HG03558 (cell line): Measurements from ENCODE around the gene TBC1D12.
"Not testable (repeated sequence)": the region's sequence is repeated elsewhere in the genome, so short reads cannot be mapped to it uniquely, and the experiment has no call there.

Experiments used
- ATAC-seq: cut with Tn5 transposase; IDR thresholded peaks from one replicate; pipeline ENCODE4 v1.9.1; 2021; ENCODE audit warnings: moderate number of reproducible peaks; ENCODE audit not compliant: unreplicated experiment; ENCODE audit errors: extremely low read depth

Gene TBC1D12

DNA sequence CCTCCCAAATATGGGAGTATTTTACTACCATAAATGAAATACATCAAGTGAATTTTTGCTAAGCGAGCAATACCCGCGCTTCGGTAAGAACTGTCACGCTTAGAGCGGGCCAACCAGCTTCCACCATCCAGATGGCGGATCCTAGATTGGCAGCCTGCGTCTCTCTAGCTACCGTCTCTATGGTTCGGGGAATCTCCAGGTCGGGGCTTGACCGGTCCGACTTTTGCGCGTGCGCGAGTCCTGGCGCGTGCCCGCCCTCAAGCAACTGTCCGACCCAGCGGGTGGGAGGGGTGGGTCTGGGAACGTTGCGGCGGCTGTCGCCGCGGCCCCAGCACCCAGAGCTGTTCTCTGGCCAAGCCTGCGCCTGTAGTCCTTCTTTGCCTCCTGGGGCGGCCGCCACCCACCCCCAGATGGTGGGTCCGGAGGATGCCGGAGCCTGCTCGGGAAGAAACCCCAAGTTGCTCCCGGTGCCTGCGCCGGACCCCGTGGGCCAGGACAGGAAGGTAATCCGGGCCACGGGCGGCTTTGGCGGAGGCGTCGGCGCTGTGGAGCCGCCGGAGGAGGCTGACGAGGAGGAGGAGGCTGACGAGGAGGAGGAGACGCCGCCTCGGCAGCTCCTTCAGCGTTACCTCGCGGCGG lies at the start of gene TBC1D12:
TSS of gene TBC1D12 (plus strand) at position 338 of the 639 bp plus-strand sequence. CDS start at position 411, 73 bp downstream.
- ATAC-seq, result peak; percentile 53

DNA sequence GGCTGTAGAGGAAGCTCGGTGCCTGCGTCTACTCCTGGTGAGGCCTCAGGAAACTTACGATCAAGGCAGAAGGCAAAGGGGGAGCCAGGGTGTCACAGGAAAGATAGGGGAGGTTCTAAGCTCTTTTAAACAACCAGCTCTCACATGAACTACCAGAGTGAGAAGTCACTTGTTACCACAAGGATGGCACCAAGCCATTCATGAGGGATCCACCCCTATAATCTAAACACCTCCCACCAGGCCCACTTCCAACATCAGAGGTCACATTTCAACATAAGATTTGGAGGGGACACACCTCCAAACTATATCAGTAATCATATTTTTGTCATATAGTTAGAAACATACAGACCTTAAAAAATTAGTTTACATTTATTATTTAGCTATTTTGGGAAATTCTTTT lies 49.0 kb upstream of the TBC1D12 start:
- no peak for ATAC-seq

DNA sequence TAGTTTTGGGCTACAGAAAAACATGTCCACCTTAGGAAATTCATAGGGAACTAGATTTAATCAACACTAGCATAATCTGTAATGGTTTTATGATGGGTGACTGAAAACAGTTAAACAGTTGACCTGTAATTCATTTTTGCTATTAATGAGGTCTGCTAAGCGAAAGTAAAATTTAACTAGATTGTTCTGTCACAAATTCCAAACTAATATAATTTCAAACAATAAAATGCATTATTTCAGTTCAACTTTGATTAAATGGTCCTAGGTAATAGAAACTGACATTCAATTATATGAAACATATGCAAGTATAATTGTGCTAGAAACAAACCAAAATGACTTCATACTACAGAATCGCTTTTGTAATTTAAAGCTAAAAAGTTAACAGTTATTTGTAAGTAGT lies 46.5 kb upstream of the TBC1D12 start:
- no peak for ATAC-seq

GRCh38 chr10:94357193-94357592 lies 45.1 kb upstream of the TBC1D12 start:
- ATAC-seq, result no peak

GRCh38 chr10:94358480-94358879 lies 43.9 kb upstream of the TBC1D12 start:
- ATAC-seq, result no peak

DNA sequence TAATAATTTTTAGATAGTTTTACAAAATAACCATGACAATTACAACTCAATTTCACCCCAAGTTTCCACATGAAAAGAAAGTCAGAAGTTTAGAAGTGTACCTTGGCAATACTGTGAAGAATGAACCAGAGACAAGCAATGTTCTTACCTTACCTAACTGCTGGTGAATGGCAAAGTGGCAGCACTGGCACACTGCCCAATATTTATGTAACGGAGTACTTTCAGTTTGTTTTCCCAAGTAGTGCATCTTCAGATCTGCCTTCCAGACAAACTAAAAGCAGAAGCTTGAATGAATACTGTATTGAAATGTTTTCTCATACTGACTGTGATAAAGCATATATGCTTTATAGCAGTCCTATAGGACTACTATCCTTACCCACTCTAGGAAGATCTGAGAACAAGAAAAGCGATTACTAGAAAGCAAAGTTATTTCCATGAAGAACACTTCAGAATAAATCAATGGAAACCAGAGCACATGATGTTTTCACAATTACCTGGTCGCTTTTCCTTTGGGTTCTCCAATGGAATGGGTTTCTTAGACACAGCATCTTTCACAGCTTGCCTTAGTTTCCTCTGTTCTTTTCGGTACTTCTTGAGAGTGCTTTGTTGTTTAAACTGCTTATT lies 41.1 kb upstream of the TBC1D12 start:
- no peak for ATAC-seq

GRCh38 chr10:94362360-94363250 lies 39.7 kb upstream of the TBC1D12 start, which contains the start of gene NOC3L:
Gene NOC3L (minus strand): TSS chr10:94362939. CDS start chr10:94362838, 101 bp downstream.
- peak; percentile 95 for ATAC-seq

DNA sequence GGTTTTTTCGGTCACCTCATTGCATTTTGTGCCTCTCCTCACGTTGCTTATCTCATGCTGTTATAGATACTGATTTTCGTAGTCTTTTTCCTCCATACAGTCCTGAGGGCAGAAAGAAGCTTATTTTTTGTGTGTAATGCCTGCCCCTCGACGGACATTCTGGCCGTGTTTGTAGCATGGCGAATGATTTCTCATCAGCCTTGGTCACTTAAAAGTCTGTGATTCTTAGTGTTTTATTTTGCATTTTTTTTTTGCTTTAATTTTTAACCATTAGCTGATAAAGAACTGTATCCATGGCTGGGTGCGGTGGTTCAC lies 39.1 kb upstream of the TBC1D12 start:
- ATAC-seq, result no peak

GRCh38 chr10:94364482-94364881 lies 37.9 kb upstream of the TBC1D12 start:
- no peak for ATAC-seq

DNA sequence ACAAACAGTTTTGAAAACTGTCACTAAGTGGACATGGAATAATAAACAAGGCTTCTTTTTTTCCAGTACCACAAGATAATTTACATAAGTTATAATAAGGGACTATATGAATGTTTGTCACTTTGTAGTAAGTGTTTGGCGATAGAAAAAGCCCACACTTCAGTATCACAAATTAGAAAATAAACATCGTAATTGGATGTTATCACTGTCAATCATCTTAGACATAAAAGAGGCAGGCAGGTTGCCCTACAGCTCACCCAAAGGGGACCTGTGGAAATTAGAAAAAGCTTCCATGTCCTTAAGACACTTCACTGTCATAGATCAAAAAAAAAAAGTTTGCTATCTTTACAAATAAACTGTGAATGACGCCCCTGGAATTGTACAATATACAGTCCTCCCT lies 36.0 kb upstream of the TBC1D12 start:
- ATAC-seq, result no peak

DNA sequence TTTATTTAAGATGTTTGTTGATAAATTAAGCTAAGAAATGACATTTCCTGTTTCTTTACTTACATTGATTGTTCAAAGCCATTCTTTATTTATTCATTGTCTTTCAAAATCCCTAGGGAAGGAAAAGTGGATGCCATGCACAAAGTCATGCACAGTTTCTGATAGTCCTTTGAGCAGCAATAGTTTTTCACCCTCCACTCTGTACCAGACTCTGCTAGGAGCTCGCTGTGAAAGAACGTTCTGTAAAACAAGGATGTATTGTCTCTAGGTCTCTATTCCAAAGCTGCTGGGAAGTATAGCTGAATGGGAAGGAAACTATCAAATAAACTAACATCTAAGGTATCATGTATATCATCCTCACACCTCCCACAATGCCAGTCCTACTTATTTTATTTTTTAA lies 31.8 kb upstream of the TBC1D12 start:
- no peak for ATAC-seq

- ATAC-seq, result no peak
Measured at GRCh38 chr10:94375374-94375773, 27.0 kb upstream of the TBC1D12 start.

GRCh38 chr10:94376865-94377264 lies 25.5 kb upstream of the TBC1D12 start:
- no peak for ATAC-seq

DNA sequence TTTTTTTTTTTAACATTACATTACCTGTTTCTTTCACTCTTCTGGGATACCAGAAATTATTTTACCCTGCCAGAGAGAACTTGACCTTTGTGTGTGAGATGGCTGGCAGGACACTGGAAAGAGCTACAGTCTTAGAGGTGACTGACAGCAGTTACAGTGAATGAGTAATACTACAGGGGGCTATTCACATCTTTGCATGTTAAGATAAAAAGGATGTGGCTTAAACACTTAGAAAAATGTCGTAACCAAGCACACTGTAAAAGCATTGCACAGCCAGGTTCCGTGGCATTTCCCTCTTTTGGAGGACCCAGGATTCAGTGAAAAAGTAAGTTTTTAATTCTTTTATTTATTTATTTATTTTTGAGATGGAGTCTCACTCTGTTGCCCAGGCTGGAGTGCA lies 18.8 kb upstream of the TBC1D12 start:
- ATAC-seq, result no peak

DNA sequence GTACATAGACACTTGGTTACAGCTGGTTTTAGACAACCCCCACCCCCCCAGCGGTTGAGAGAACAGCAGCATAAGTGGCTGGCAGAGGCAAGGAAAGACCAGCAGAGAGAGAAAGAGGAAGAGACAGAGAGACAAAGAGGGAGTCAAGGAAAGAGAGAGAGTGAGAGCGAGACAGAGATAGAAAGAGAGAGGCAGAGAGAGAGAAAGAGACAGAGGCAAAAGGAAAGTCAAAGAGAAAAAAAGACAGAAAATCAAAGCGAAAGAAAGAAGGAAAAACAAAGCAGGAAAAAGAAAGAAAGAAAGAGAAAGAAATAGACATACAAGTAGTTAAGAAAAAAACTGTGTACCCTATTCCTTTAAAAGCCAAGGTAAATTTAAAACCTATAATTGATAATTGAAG lies 16.6 kb upstream of the TBC1D12 start:
- not testable (repeated sequence) for ATAC-seq

- not testable (repeated sequence) for ATAC-seq
Measured at GRCh38 chr10:94392117-94392516, 10.2 kb upstream of the TBC1D12 start.

- ATAC-seq, result no peak
Measured at GRCh38 chr10:94397549-94398370, 4.6 kb upstream of the TBC1D12 start.

DNA sequence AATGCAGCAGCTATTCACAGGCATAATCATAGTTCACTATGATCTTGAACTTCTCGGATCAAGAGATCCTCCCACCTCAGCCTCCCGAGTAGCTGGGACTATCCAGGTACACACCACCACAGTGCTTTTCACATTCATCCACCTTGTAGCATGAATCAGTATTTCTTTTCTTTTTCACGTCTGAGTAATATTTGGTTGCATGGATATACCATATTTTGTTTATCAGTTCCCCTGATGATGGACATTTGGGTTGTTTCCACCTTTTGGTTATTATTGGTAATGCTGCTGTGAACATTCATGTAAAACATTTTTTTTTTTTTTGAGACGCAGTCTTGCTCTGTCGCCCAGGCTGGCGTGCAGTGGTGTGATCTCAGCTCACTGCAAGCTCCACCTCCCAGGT lies 3.6 kb upstream of the TBC1D12 start:
- no peak for ATAC-seq

GRCh38 chr10:94402843-94403379 lies 570 bp downstream of the TBC1D12 start:
- ATAC-seq, result peak; percentile 8
